IMR-90 (cell line): ENCODE data around the gene TBC1D22B. TPM values are rescaled to one million over a fixed set of nuclear protein-coding genes. Genes with fewer than 3 reads are reported as not detected.

Experiments
- ATAC-seq: fragments of 200-7000 bp; cut with Tn5 transposase; 2 replicates; pipeline ENCODE4 v1.9.1; 2020; ENCODE audit warnings: low read depth, mild to moderate bottlenecking, moderate library complexity
- BruUV-seq: library from RNA; stranded (reverse); fragments of 400-500 nt; replicated peaks from 2 replicates; lab custom pipeline; 2021; lab: Mats Ljungman, UMichigan
- CTCF ChIA-PET: fragments of 300-600 bp; formaldehyde crosslinking; extraction: SDS; loops from one replicate; lab custom pipeline; 2021; ENCODE audit warnings: antibody characterized with exemption; lab: Yijun Ruan, JAX
- POLR2A ChIA-PET: fragments of 300-600 bp; sonication (Branson Sonifier 250); formaldehyde crosslinking; loops from one replicate; lab custom pipeline; 2022; ENCODE audit warnings: antibody characterized with exemption; ENCODE audit not compliant: unreplicated experiment; lab: Charles Lee
- DNase-seq: peaks from one replicate; pipeline ENCODE4 v3.0.0; 2013
- H2AFZ ChIP-seq: replicated peaks from 2 replicates; pipeline ENCODE3; 2013; ENCODE audit warnings: low read length, mild to moderate bottlenecking; ENCODE audit not compliant: poor library complexity
- H2AK5ac ChIP-seq: 2 replicates; pipeline ENCODE4 v1.6.1; 2013; ENCODE audit warnings: low read depth, low read length, inconsistent platforms
- H2AK9ac ChIP-seq: replicated peaks from 2 replicates; pipeline ENCODE3; 2013; ENCODE audit warnings: mild to moderate bottlenecking, low read depth, low read length, moderate library complexity; ENCODE audit not compliant: poor library complexity
- H2BK120ac ChIP-seq: 2 replicates; pipeline ENCODE4 v1.6.1; 2013; ENCODE audit warnings: low read depth, low read length, inconsistent platforms
- H2BK15ac ChIP-seq: 3 replicates; pipeline ENCODE4 v1.6.1; 2013; ENCODE audit warnings: low read depth, low read length, inconsistent platforms
- H2BK20ac ChIP-seq: 2 replicates; pipeline ENCODE4 v1.6.1; 2013; ENCODE audit warnings: low read depth, mild to moderate bottlenecking, inconsistent platforms, low read length, moderate library complexity
- H2BK5ac ChIP-seq: 2 replicates; pipeline ENCODE4 v1.6.1; 2013; ENCODE audit warnings: mild to moderate bottlenecking, low read depth, low read length, inconsistent platforms; ENCODE audit not compliant: poor library complexity, severe bottlenecking
- H3K14ac ChIP-seq: replicated peaks from 2 replicates; pipeline ENCODE4 v1.6.1; 2013; ENCODE audit warnings: low read depth, low read length, inconsistent platforms
- H3K18ac ChIP-seq: 2 replicates; pipeline ENCODE4 v1.6.1; 2013; ENCODE audit warnings: low read depth, low read length, control low read depth
- H3K23ac ChIP-seq: 2 replicates; pipeline ENCODE4 v1.6.1; 2013; ENCODE audit warnings: low read depth, low read length, inconsistent platforms
- H3K27ac ChIP-seq: 2 replicates; pipeline ENCODE4 v1.5.1; 2013; ENCODE audit warnings: mild to moderate bottlenecking, control low read depth, low read length; ENCODE audit not compliant: insufficient read depth
- H3K27me3 ChIP-seq: 2 replicates; pipeline ENCODE4 v1.6.1; 2013; ENCODE audit warnings: low read length; ENCODE audit not compliant: control insufficient read depth, insufficient read depth
- H3K36me3 ChIP-seq: 2 replicates; pipeline ENCODE4 v1.6.1; 2013; ENCODE audit warnings: low read length, mixed read lengths; ENCODE audit not compliant: control insufficient read depth, insufficient read depth
- H3K4ac ChIP-seq: 2 replicates; pipeline ENCODE4 v1.6.1; 2013; ENCODE audit warnings: low read depth, low read length, inconsistent platforms
- H3K4me1 ChIP-seq: 2 replicates; pipeline ENCODE4 v1.6.1; 2013; ENCODE audit warnings: low read length, mixed read lengths; ENCODE audit not compliant: control insufficient read depth, insufficient read depth
- H3K4me2 ChIP-seq: 2 replicates; pipeline ENCODE4 v1.6.1; 2013; ENCODE audit warnings: low read depth, mild to moderate bottlenecking, control low read depth, low read length, moderate library complexity
- H3K4me3 ChIP-seq: 2 replicates; pipeline ENCODE4 v1.5.1; 2013; ENCODE audit warnings: low read depth, mild to moderate bottlenecking, control low read depth, low read length, moderate library complexity; ENCODE audit not compliant: insufficient read depth
- H3K56ac ChIP-seq: 2 replicates; pipeline ENCODE4 v1.6.1; 2013; ENCODE audit warnings: low read length, inconsistent platforms; ENCODE audit not compliant: insufficient read depth; ENCODE audit errors: extremely low read depth
- H3K79me1 ChIP-seq, 2 experiments: 2 replicates each; pipeline ENCODE4 v1.6.1; 2013; ENCODE audit warnings: low read length in 2 of 2, inconsistent platforms in 1 of 2, low read depth in 1 of 2
- H3K9ac ChIP-seq: 2 replicates; pipeline ENCODE4 v1.6.1; 2013; ENCODE audit warnings: low read depth, low read length, control low read depth
- H3K9me1 ChIP-seq: 2 replicates; pipeline ENCODE4 v1.6.1; 2013; ENCODE audit warnings: low read length, inconsistent platforms; ENCODE audit not compliant: insufficient read depth
- H3K9me3 ChIP-seq: 2 replicates; pipeline ENCODE4 v1.6.1; 2013; ENCODE audit warnings: low read length; ENCODE audit not compliant: control insufficient read depth, insufficient read depth
- H4K20me1 ChIP-seq: 2 replicates; pipeline ENCODE4 v1.6.1; 2013; ENCODE audit warnings: low read length, inconsistent platforms; ENCODE audit not compliant: insufficient read depth
- H4K5ac ChIP-seq: 2 replicates; pipeline ENCODE4 v1.6.1; 2013; ENCODE audit warnings: mild to moderate bottlenecking, low read depth, low read length, control low read depth
- H4K8ac ChIP-seq, 2 experiments: 2 replicates each; pipeline ENCODE4 v1.6.1; 2013; ENCODE audit warnings: low read depth in 2 of 2, low read length in 2 of 2, control low read depth in 1 of 2, inconsistent platforms in 1 of 2
- H4K91ac ChIP-seq: 2 replicates; pipeline ENCODE4 v1.6.1; 2013; ENCODE audit warnings: low read depth, low read length, inconsistent platforms; ENCODE audit not compliant: insufficient read depth
- BHLHE40 ChIP-seq: fragments of 150-350 bp; IDR thresholded peaks from 2 replicates; pipeline ENCODE4 v1.6.1; 2016; ENCODE audit warnings: mild to moderate bottlenecking, low read depth, low read length
- CEBPB ChIP-seq: IDR thresholded peaks from 2 replicates; pipeline ENCODE4 v1.6.1; 2012; ENCODE audit warnings: low read depth, low read length, improper control_type of control experiment
- CHD1 ChIP-seq: IDR thresholded peaks from 2 replicates; pipeline ENCODE4 v1.6.1; 2012; ENCODE audit warnings: low read depth, low read length, improper control_type of control experiment
- ELK1 ChIP-seq: fragments of 150-350 bp; IDR thresholded peaks from 2 replicates; pipeline ENCODE4 v1.6.1; 2016; ENCODE audit warnings: low read depth, mild to moderate bottlenecking, low read length, moderate library complexity, borderline replicate concordance
- FOS ChIP-seq: fragments of 150-350 bp; IDR thresholded peaks from 2 replicates; pipeline ENCODE4 v1.6.1; 2016; ENCODE audit warnings: low read depth, low read length
- MAFK ChIP-seq: IDR thresholded peaks from 2 replicates; pipeline ENCODE4 v1.6.1; 2012; ENCODE audit warnings: low read depth, low read length, improper control_type of control experiment
- MAZ ChIP-seq: IDR thresholded peaks from 2 replicates; pipeline ENCODE4 v1.6.1; 2012; ENCODE audit warnings: low read depth, mild to moderate bottlenecking, low read length, improper control_type of control experiment, moderate library complexity, borderline replicate concordance
- MXI1 ChIP-seq: IDR thresholded peaks from 2 replicates; pipeline ENCODE4 v1.6.1; 2012; ENCODE audit warnings: low read depth, mild to moderate bottlenecking, low read length, moderate library complexity, borderline replicate concordance
- NFE2L2 ChIP-seq: fragments of 150-350 bp; IDR thresholded peaks from 2 replicates; pipeline ENCODE4 v1.6.1; 2016; ENCODE audit warnings: low read depth, mild to moderate bottlenecking, low read length
- POLR2A ChIP-seq: IDR thresholded peaks from 2 replicates; pipeline ENCODE4 v1.6.1; 2012; ENCODE audit warnings: mild to moderate bottlenecking, low read depth, low read length
- RAD21 ChIP-seq: IDR thresholded peaks from 2 replicates; pipeline ENCODE4 v1.6.1; 2012; ENCODE audit warnings: low read length, improper control_type of control experiment
- RCOR1 ChIP-seq: IDR thresholded peaks from 2 replicates; pipeline ENCODE4 v1.6.1; 2012; ENCODE audit warnings: mild to moderate bottlenecking, low read length, improper control_type of control experiment; ENCODE audit not compliant: insufficient replicate concordance
- RFX5 ChIP-seq: IDR thresholded peaks from 2 replicates; pipeline ENCODE4 v1.8.0; 2012; ENCODE audit warnings: low read depth, mild to moderate bottlenecking, low read length, moderate library complexity
- SMC3 ChIP-seq: fragments of 150-350 bp; IDR thresholded peaks from 2 replicates; pipeline ENCODE4 v1.6.1; 2016; ENCODE audit warnings: low read depth, mild to moderate bottlenecking, antibody characterized with exemption, low read length, moderate library complexity
- USF2 ChIP-seq: fragments of 150-350 bp; IDR thresholded peaks from 2 replicates; pipeline ENCODE4 v1.6.1; 2017; ENCODE audit warnings: mild to moderate bottlenecking, antibody characterized with exemption, low read length, low read depth
- WGBS, 2 experiments: methylation state at CpG; one replicate each; pipeline versions ENCODE4 v1.1.5 to v1.1.7; 2013; ENCODE audit warnings: missing lambda C conversion rate in 2 of 2; ENCODE audit not compliant: insufficient read length in 1 of 2; ENCODE audit errors: extremely low coverage in 2 of 2; 5-methylcytosine and 5-hydroxymethylcytosine counted together
- dilution Hi-C: fragments of 300-500 bp; cut with HindIII; formaldehyde crosslinking; loops from one replicate; pipeline ENCODE4 v1.14.3; 2018; ENCODE audit warnings: low sequenced_read_pairs; ENCODE audit not compliant: unreplicated experiment
- in situ Hi-C: fragments of 300-500 bp; cut with MboI; formaldehyde crosslinking; loops from 3 replicates; pipeline ENCODE4 v1.14.3; 2019; ENCODE audit warnings: low sequenced_read_pairs, inconsistent platforms, mixed read lengths
- intact Hi-C: fragments of 100-400 bp; cut with micrococcal nuclease; formaldehyde crosslinking; loops from 2 replicates; pipeline ENCODE4 v1.10.0; 2022
- polyA plus RNA-seq, 3 experiments: library from polyadenylated mRNA; depleted of rRNA; stranded (reverse); fragments of >200 nt; gene quantifications; 2 replicates each; pipeline ENCODE4 v1.2.3, GENCODE V29; 2012; ENCODE audit warnings: low replicate concordance in 1 of 3
- total RNA-seq: library from RNA; depleted of rRNA; stranded (reverse); fragments of >200 nt; gene quantifications from 2 replicates; pipeline ENCODE4 v1.2.3, GENCODE V29; 2012

Gene TBC1D22B
- total and polyA plus RNA-seq, 2 of the 4 experiments (the other 2 are of a cell fraction): 6.6 to 7.5 TPM

DNA sequence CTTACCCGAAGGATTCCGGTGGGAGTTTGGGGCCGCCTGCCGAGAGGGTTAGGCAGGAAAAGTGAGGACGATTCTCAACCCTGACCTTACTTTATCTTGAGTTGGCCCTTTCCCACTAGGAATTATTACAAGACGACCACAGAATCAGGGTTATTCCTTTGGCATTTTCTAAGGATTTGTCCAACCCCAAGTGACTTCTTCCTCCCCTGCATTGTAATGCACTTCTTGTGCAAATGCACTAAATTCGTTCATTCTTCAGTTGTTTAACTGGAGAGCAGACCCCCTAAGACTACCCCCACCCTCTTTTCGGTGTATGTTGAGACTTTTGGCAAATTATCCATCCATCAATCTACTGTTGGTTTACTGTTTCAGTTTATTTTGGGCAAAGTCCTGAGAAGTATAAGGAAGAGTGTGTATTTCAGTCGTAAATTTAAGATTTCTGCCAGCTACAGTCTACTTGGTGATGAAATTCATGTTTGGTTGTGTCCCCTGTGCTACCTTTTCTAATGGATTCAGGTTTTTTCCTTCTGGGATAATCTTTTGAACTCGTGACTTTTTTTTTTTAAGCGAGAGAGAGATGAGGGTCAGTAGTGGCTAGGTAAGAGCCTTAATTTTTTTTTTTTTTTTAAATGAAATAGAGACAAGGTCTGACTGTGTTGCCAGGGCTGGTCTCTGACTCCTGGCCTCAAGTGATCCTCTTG is 983 bp downstream of the TBC1D22B start:
- Histone ChIP-seq H3K36me3 (no peaks in the 10 kb centered on the region), H2AFZ (peak overlapping the region; percentile 97), H3K4ac (peak overlapping the region; percentile 90), H2AK5ac (peak overlapping the region; percentile 17; the same call in 1 of the 2 replicates), H3K27ac (peak overlapping the region; percentile 80), H3K14ac (peak overlapping the region; percentile 88), H3K9me1 (no peaks in the 10 kb centered on the region), H4K8ac (peak overlapping the region; percentile 60 to 91), H3K18ac (peak overlapping the region; percentile 32), H3K4me2 (peak overlapping the region; percentile 92), H4K91ac (peak overlapping the region; percentile 74), H3K9ac (peak overlapping the region; percentile 86), H3K4me1 (peaks cover 3% of the 10 kb centered on the region), H3K4me3 (peak overlapping the region; percentile 92), H2BK20ac (no peak overlapping the region), H4K20me1 (0 out of 2 replicates have a peak, but pooled peaks cover 5% of the 10 kb centered on the region), H3K23ac (peak overlapping the region; percentile 88), H3K27me3 (no peaks in the 10 kb centered on the region), H3K79me1 (peaks cover 20 to 50% of the 10 kb centered on the region in 2 experiments), H2BK15ac (0 out of 3 replicates have a peak overlapping the region, but pooled peaks have one; percentile 9), H4K5ac (peak overlapping the region; percentile 76), H2BK120ac (peak overlapping the region; percentile 38), H3K56ac (peak overlapping the region; percentile 83; the same call in 1 of the 2 replicates), H2AK9ac (peak overlapping the region; percentile 95), H3K9me3 (no peaks in the 10 kb centered on the region), H2BK5ac (peak overlapping the region; percentile 78)
- intact Hi-C loops (loop anchor here (1.0 kb wide), 1 partner anchor 36 kb away; no protein-coding TSS in a partner anchor), in situ Hi-C loops (no loop called here), dilution Hi-C loops (no loop called here)
- ChIA-PET POLR2A (interaction anchor here (0.8 to 1.3 kb wide), 2 partner anchors 8 to 13 kb away, joined by 3 to 14 read pairs; no protein-coding TSS in a partner anchor), CTCF (interaction anchor here (0.5 to 0.7 kb wide), 2 partner anchors 240 to 312 kb away, joined by 3 read pairs; no protein-coding TSS in a partner anchor)
- BruUV-seq: TSS peak; percentile 80
- 33% methylated on average over 1 of the region's 11 CpGs; no CpG with 5 or more reads in 1 of the 2 experiments for WGBS, 2 experiments
- DNase-seq: no peak
- ATAC-seq: no peak
- no peak for TF ChIP-seq MAZ
- no peak for TF ChIP-seq CHD1
- TF ChIP-seq RAD21: no peak
- no peak for TF ChIP-seq SMC3
- TF ChIP-seq RFX5: no peak
- TF ChIP-seq NFE2L2: no peak
- TF ChIP-seq USF2: no peak
- TF ChIP-seq ELK1: no peak
- no peak for TF ChIP-seq POLR2A
- no peak for TF ChIP-seq FOS
- TF ChIP-seq RCOR1: no peak
- TF ChIP-seq MXI1: no peak
- no peak for TF ChIP-seq MAFK
- TF ChIP-seq CEBPB: no peak
- TF ChIP-seq BHLHE40: no peak
